Measurements from ENCODE around the gene RC3H2.

The RC3H2 gene

GRCh38 chr9:122807271-122807900 lies 97.8 kb downstream of the RC3H2 start:
- Mint-ChIP-seq H3K27me3 (ENCODE audit: low read depth) (peaks cover 3% of the 10 kb centered on the region), H3K36me3 (ENCODE audit: low read depth) (no peaks in the 10 kb centered on the region), H3K9me3 (no peaks in the 10 kb centered on the region), H3K4me1 (no peaks in the 10 kb centered on the region), H3K4me3 (no peak overlapping the region), H3K27ac (no peak overlapping the region)
- no peak for TF ChIP-seq CTCF (IDR thresholded peaks at IDR 0.05; ENCODE audit: unreplicated experiment in 3 of 3)

GRCh38 chr9:122806661-122807060 lies 98.5 kb downstream of the RC3H2 start:
- no peaks in the 10 kb centered on the region for H3K9me3 Mint-ChIP-seq
- no peak overlapping the region for H3K4me3 Mint-ChIP-seq
- TF ChIP-seq CTCF (IDR thresholded peaks at IDR 0.05; ENCODE audit: unreplicated experiment in 3 of 3): no peak
- no peaks in the 10 kb centered on the region for H3K4me1 Mint-ChIP-seq
- H3K27me3 Mint-ChIP-seq (ENCODE audit: low read depth): peaks cover 3% of the 10 kb centered on the region
- no peaks in the 10 kb centered on the region for H3K36me3 Mint-ChIP-seq (ENCODE audit: low read depth)
- H3K27ac Mint-ChIP-seq: no peak overlapping the region

- Mint-ChIP-seq H3K27ac (no peak within 1 kb of the TSS), H3K36me3 (ENCODE audit: low read depth) (no peaks in the 10 kb centered on the region), H3K9me3 (no peaks in the 10 kb centered on the region), H3K4me1 (no peaks in the 10 kb centered on the region), H3K27me3 (ENCODE audit: low read depth) (peaks cover 9% of the 10 kb centered on the region), H3K4me3 (no peak within 1 kb of the TSS)
- no peak for TF ChIP-seq CTCF (IDR thresholded peaks at IDR 0.05; ENCODE audit: unreplicated experiment in 3 of 3)
Measured at GRCh38 chr9:122800066-122801060, 104.8 kb downstream of the RC3H2 start, which contains the start of gene OR1K1. Gene OR1K1 (plus strand): TSS chr9:122800123. CDS start chr9:122800123, 0 bp downstream.

GRCh38 chr9:122797316-122798063 lies 107.7 kb downstream of the RC3H2 start:
- Mint-ChIP-seq H3K27ac (no peak overlapping the region), H3K36me3 (ENCODE audit: low read depth) (no peaks in the 10 kb centered on the region), H3K9me3 (no peaks in the 10 kb centered on the region), H3K27me3 (ENCODE audit: low read depth) (peaks cover 9% of the 10 kb centered on the region), H3K4me3 (no peak overlapping the region), H3K4me1 (no peaks in the 10 kb centered on the region)
- TF ChIP-seq CTCF (IDR thresholded peaks at IDR 0.05; ENCODE audit: unreplicated experiment in 3 of 3): no peak

All from nephron (organoid).